MM.1S (cell line): ENCODE data around the gene LIPA.

ENCODE experiments used
- CTCF ChIP-seq: fragments of 300-600 bp; sonication (generic); IDR thresholded peaks from 2 replicates; pipeline ENCODE4 v1.5.1; 2016; ENCODE audit warnings: antibody characterized with exemption, low read length, mixed read lengths
- EZH2 ChIP-seq: fragments of 300-600 bp; sonication (generic); optimal IDR thresholded peaks from 2 replicates; pipeline ENCODE3; 2017; ENCODE audit warnings: low read depth, mild to moderate bottlenecking, antibody characterized with exemption, low read length, mixed read lengths
- EZH2phosphoT487 ChIP-seq: fragments of 300-600 bp; sonication (generic); IDR thresholded peaks from 2 replicates; pipeline ENCODE4 v1.6.1; 2018; ENCODE audit warnings: antibody characterized with exemption, low read length

GRCh38 chr10:89228962-89229361 lies 22.6 kb downstream of the LIPA start:
- TF ChIP-seq CTCF = no peak
- TF ChIP-seq EZH2phosphoT487 = no peak
- no peak for TF ChIP-seq EZH2
